Fibroblast of lung (primary cell): ENCODE data around the gene KCP. TPM values are rescaled to one million over a fixed set of nuclear protein-coding genes. Genes with fewer than 3 reads are reported as not detected.

Experiments
- DNase-seq, 2 donors: peaks; one replicate each; pipeline versions ENCODE4 v3.0.0 to v3.0.0-alpha.2; 2010; ENCODE audit warnings: low read depth in 2 of 2
- H2AFZ ChIP-seq: 2 replicates; pipeline ENCODE4 v1.5.1; 2012; ENCODE audit warnings: low read length, control low read depth, inconsistent platforms
- H3K27ac ChIP-seq: 2 replicates; pipeline ENCODE4 v1.5.1; 2011; ENCODE audit warnings: low read length, control low read depth; ENCODE audit not compliant: insufficient read depth
- H3K27me3 ChIP-seq: 2 replicates; pipeline ENCODE4 v1.5.1; 2011; ENCODE audit warnings: mild to moderate bottlenecking, low read length; ENCODE audit not compliant: control insufficient read depth, insufficient read depth
- H3K36me3 ChIP-seq: 2 replicates; pipeline ENCODE4 v1.5.1; 2011; ENCODE audit warnings: low read length; ENCODE audit not compliant: control insufficient read depth, insufficient read depth
- H3K4me1 ChIP-seq: 2 replicates; pipeline ENCODE4 v1.5.1; 2011; ENCODE audit warnings: low read length; ENCODE audit not compliant: control insufficient read depth, insufficient read depth; ENCODE audit errors: extremely low read depth
- H3K4me2 ChIP-seq: 2 replicates; pipeline ENCODE4 v1.5.1; 2011; ENCODE audit warnings: low read length, control low read depth; ENCODE audit not compliant: insufficient read depth; ENCODE audit errors: extremely low read depth
- H3K4me3 ChIP-seq, 4 experiments: fragments of 200-600 bp in 1 of 4; sonication (generic) in 1 of 4; replicated peaks in 1 of 4; 2 replicates each; pipeline ENCODE4 v1.5.1; 2011 to 2016; ENCODE audit warnings: low read length in 4 of 4, low read depth in 3 of 4, mild to moderate bottlenecking in 3 of 4, control low read depth in 2 of 4, inconsistent platforms in 1 of 4, mixed read lengths in 1 of 4; ENCODE audit not compliant: insufficient read depth in 1 of 4; ENCODE audit errors: control extremely low read depth in 1 of 4
- H3K79me2 ChIP-seq: 2 replicates; pipeline ENCODE4 v1.5.1; 2012; ENCODE audit warnings: mild to moderate bottlenecking, low read length, inconsistent platforms; ENCODE audit not compliant: control insufficient read depth, insufficient read depth
- H3K9ac ChIP-seq: 2 replicates; pipeline ENCODE4 v1.5.1; 2011; ENCODE audit warnings: mild to moderate bottlenecking, low read length, control low read depth; ENCODE audit not compliant: insufficient read depth
- H3K9me3 ChIP-seq: 2 replicates; pipeline ENCODE4 v1.5.1; 2012; ENCODE audit warnings: low read depth, low read length; ENCODE audit not compliant: control insufficient read depth, insufficient read depth
- H4K20me1 ChIP-seq: 2 replicates; pipeline ENCODE4 v1.5.1; 2011; ENCODE audit warnings: low read length; ENCODE audit not compliant: control insufficient read depth, insufficient read depth; ENCODE audit errors: extremely low read depth
- CTCF ChIP-seq, 2 donors: IDR thresholded peaks in 1 of 2; conservative IDR thresholded peaks in 1 of 2; 1 replicate in 1 of 2; 2 replicates in 1 of 2; pipeline ENCODE4 v1.5.1; 2011 to 2012; ENCODE audit warnings: low read length in 2 of 2, control low read depth in 1 of 2, inconsistent platforms in 1 of 2, low read depth in 1 of 2, mild to moderate bottlenecking in 1 of 2
- EZH2 ChIP-seq: IDR thresholded peaks from 2 replicates; pipeline ENCODE4 v1.5.1; 2012; ENCODE audit warnings: low read length, control low read depth, mild to moderate bottlenecking; ENCODE audit errors: missing control alignments
- polyA plus RNA-seq, 2 donors: library from polyadenylated mRNA; depleted of rRNA in 1 of 2; stranded (reverse) in 1 of 2; unstranded in 1 of 2; fragments of >200 nt; gene quantifications; 2 replicates each; pipeline ENCODE4 v1.2.1, GENCODE V29; 2011 to 2012; ENCODE audit warnings: missing spikeins in 1 of 2
- total RNA-seq: library from RNA; depleted of rRNA; stranded (reverse); fragments of >200 nt; gene quantifications from 2 replicates; pipeline ENCODE4 v1.2.1, GENCODE V29; 2014

The KCP gene
- total and polyA plus RNA-seq, 2 donors (not counting 1 experiment from before 2014, with no cell fraction given), result 0.08 to 0.50 TPM

- Histone ChIP-seq H3K36me3 (no peaks in the 10 kb centered on the region), H2AFZ (no peak overlapping the region), H4K20me1 (no peaks in the 10 kb centered on the region), H3K9me3 (no peaks in the 10 kb centered on the region), H3K4me1 (no peaks in the 10 kb centered on the region), H3K27me3 (peaks cover 46% of the 10 kb centered on the region), H3K27ac (no peak overlapping the region), H3K4me2 (no peak overlapping the region), H3K9ac (no peak overlapping the region), H3K79me2 (no peaks in the 10 kb centered on the region), H3K4me3 (no peak overlapping the region)
- DNase-seq, result no peak
- no peak for TF ChIP-seq CTCF (conservative IDR thresholded peaks at IDR 0.05 in 1 of 2, IDR thresholded peaks at IDR 0.05 in 1 of 2; ENCODE audit: low read depth in 1 of 2, low read length in 2 of 2)
- no peak for TF ChIP-seq EZH2
These were observed 8.7 kb upstream of the KCP start for GRCh38 chr7:128919241-128919640.

- Histone ChIP-seq H4K20me1 (no peaks in the 10 kb centered on the region), H3K9ac (no peak overlapping the region), H3K79me2 (no peaks in the 10 kb centered on the region), H3K36me3 (no peaks in the 10 kb centered on the region), H3K27ac (no peak overlapping the region), H3K4me2 (no peak overlapping the region), H3K4me1 (no peaks in the 10 kb centered on the region), H3K27me3 (peaks cover 52% of the 10 kb centered on the region), H3K9me3 (no peaks in the 10 kb centered on the region), H2AFZ (no peak overlapping the region), H3K4me3 (no peak overlapping the region)
- DNase-seq, result no peak
- no peak for TF ChIP-seq CTCF (conservative IDR thresholded peaks at IDR 0.05 in 1 of 2, IDR thresholded peaks at IDR 0.05 in 1 of 2; ENCODE audit: low read depth in 1 of 2, low read length in 2 of 2)
- no peak for TF ChIP-seq EZH2
These were observed 7.6 kb upstream of the KCP start for GRCh38 chr7:128918016-128918665.

GRCh38 chr7:128917122-128917521, 6.6 kb upstream of the KCP start:
- Histone ChIP-seq H3K27ac (no peak overlapping the region), H3K79me2 (no peaks in the 10 kb centered on the region), H3K4me2 (no peak overlapping the region), H3K4me3 (no peak overlapping the region), H3K9me3 (no peaks in the 10 kb centered on the region), H2AFZ (no peak overlapping the region), H3K4me1 (no peaks in the 10 kb centered on the region), H3K36me3 (no peaks in the 10 kb centered on the region), H3K9ac (no peak overlapping the region), H4K20me1 (no peaks in the 10 kb centered on the region), H3K27me3 (peaks cover 48% of the 10 kb centered on the region)
- no peak for DNase-seq
- TF ChIP-seq EZH2 (no peak), CTCF (conservative IDR thresholded peaks at IDR 0.05 in 1 of 2, IDR thresholded peaks at IDR 0.05 in 1 of 2; ENCODE audit: low read depth in 1 of 2, low read length in 2 of 2) (no peak)
